Umbilical cord (tissue), 2 donors: Measurements from ENCODE around the gene NOC2L. TPM values are rescaled to one million over a fixed set of nuclear protein-coding genes. Genes with fewer than 3 reads are reported as not detected.
"Not testable (repeated sequence)": the region's sequence is repeated elsewhere in the genome, so short reads cannot be mapped to it uniquely, and the experiment has no call there.

ENCODE experiments used
- DNase-seq: peaks from one replicate; pipeline ENCODE4 v3.0.0-alpha.2; 2015; ENCODE audit warnings: low spot score
- total RNA-seq: library from RNA; depleted of rRNA; stranded (reverse); fragments of >200 nt; gene quantifications from one replicate; pipeline ENCODE4 v1.2.3, GENCODE V29; 2014; ENCODE audit warnings: low replicate concordance; ENCODE audit not compliant: insufficient read depth

The NOC2L gene
- total RNA-seq, 1 donor from 2014 or later, result 26.2 TPM

GRCh38 chr1:904310-904950 is 54.6 kb downstream of the NOC2L start:
- DNase-seq, result peak; percentile 77

GRCh38 chr1:903721-904271 is 55.3 kb downstream of the NOC2L start:
- no peak for DNase-seq

- DNase-seq, result no peak
These were observed 55.8 kb downstream of the NOC2L start for GRCh38 chr1:903305-903704.

- DNase-seq, result no peak
These were observed 56.3 kb downstream of the NOC2L start for GRCh38 chr1:902802-903201.

- no peak for DNase-seq
These were observed 57.8 kb downstream of the NOC2L start for GRCh38 chr1:901108-901859.

GRCh38 chr1:899636-900317 is 59.3 kb downstream of the NOC2L start:
- DNase-seq, result no peak

GRCh38 chr1:897951-898350 is 61.1 kb downstream of the NOC2L start:
- DNase-seq, result not testable (repeated sequence)

GRCh38 chr1:897226-897625 is 61.8 kb downstream of the NOC2L start:
- DNase-seq, result no peak

Other genes with a start within 250 kb of the NOC2L start
- gene SAMD11, start 35.3 kb downstream of the NOC2L start, total RNA-seq, result 11.1 TPM
- gene KLHL17, start 1.3 kb upstream of the NOC2L start, total RNA-seq, result 3.4 TPM
- gene PLEKHN1, start 7.2 kb upstream of the NOC2L start, total RNA-seq, result 1.2 TPM
- 0.96 TPM for gene PERM1, start 22.8 kb upstream of the NOC2L start, total RNA-seq
- gene HES4, start 40.8 kb upstream of the NOC2L start, total RNA-seq, result 40.2 TPM
- 54.9 TPM for gene ISG15, start 54.2 kb upstream of the NOC2L start, total RNA-seq
- gene AGRN, start 60.9 kb upstream of the NOC2L start, total RNA-seq, result 68.4 TPM
- gene RNF223, start 115.0 kb upstream of the NOC2L start, total RNA-seq, result 1.9 TPM
- gene C1orf159, start 156.8 kb upstream of the NOC2L start, total RNA-seq, result 7.7 TPM
- gene TTLL10, start 214.6 kb upstream of the NOC2L start, total RNA-seq, result not detected
- not detected for gene TNFRSF18, start 247.3 kb upstream of the NOC2L start, total RNA-seq